GM10847 (cell line): ENCODE data around the gene WNT1.

Experiments
- POLR2A ChIP-seq: IDR thresholded peaks from 2 replicates; pipeline ENCODE4 v1.6.1; 2011; ENCODE audit not compliant: insufficient read length; ENCODE audit errors: extremely low read depth

Gene WNT1

GRCh38 chr12:48954841-48955501 lies 23.2 kb upstream of the WNT1 start:
- no peak for TF ChIP-seq POLR2A

DNA sequence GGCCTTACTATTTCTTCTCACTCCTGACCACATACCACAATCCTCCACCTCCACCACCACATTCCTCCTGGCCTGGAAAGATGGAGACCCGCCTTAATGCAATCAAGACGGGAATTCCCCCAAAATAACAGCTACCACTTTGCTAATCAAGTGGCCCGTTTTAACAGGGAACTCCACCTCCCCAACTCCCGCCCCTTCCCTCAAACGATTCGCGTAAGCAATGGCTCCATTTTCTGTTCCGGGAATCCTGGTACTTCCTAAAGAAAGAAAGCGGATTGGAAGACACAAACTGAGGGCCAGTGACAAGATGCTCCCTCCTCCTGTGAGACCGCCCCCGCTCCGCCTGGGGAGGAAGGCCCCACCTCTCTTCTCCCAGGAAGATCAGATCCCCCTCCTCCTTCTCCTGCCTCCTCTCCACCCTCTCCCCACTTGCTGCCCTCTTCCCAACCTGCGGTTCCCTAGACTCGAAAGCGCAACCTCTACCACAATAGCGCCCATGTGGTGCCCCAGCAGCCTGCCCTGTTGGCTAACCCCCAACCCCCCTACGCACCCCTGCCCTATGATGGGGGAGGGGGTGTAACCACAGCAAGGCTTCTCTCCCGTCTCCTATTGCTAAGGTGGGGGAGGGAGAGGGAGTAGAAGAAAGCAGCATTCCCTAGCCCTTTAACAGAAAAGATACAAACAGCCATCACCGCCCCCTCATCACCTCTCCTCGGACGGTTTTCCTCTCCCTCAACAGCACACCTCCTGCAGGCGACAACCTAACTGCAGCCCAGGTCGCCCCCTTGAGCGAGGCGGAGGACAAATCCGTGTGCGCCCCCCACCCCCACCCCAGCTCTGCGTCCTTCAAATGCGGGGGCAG lies 21.6 kb upstream of the WNT1 start:
- TF ChIP-seq POLR2A = no peak

DNA sequence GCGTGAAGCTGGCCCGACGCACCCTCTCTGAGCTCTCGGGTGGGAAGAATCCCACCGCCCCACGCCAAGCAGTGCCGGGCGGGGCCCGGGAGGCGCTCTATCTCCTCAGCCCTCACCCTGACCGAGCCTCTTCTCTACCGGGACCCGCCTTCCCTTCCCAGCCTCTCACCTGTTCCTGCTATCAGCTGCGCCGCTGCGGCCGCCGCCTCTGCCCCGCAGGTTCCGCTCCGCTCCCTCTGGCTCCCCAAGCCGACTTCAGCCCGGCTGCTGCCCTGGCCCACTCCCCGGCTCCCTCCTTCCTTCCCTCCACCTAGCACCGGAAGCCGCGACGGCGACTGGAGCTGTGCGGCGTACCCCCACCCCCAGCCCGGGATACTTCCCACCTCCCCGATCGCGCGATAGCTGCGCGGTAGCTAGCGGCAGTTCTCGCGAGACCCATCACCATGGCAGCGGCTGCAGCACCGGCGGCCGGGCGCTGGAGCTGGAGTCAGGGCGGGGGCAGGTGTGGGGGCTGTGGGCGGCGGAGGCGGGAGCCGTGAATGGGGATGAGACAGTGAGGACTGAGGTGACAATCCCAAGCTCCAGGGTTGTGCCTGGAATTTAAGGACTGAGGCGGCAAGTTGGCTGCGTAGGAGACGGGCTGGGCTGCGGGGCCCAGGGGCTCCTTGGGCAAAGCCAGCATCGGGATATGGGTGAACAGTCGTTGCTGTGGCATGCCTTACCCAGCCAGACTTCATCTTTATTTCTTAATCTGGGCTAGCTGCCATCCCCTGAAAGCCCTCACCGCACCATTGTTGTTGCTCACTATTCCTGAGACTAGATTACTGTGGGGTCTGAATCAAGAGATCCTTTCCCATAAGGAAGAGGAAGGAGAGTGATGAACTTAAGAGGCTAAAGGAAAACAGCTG lies 20.7 kb upstream of the WNT1 start, which contains the start of gene ARF3:
ARF3 (minus strand) TSS at position 347 of the 908 bp plus-strand sequence. CDS start 16,392 bp downstream, outside the sequence.
- peak; percentile 74 for TF ChIP-seq POLR2A

GRCh38 chr12:48958049-48958388 lies 20.1 kb upstream of the WNT1 start:
- TF ChIP-seq POLR2A = no peak

GRCh38 chr12:48960834-48961233 lies 17.3 kb upstream of the WNT1 start:
- TF ChIP-seq POLR2A = no peak

- TF ChIP-seq POLR2A = no peak
Observed at GRCh38 chr12:48961331-48961730, 16.8 kb upstream of the WNT1 start.

DNA sequence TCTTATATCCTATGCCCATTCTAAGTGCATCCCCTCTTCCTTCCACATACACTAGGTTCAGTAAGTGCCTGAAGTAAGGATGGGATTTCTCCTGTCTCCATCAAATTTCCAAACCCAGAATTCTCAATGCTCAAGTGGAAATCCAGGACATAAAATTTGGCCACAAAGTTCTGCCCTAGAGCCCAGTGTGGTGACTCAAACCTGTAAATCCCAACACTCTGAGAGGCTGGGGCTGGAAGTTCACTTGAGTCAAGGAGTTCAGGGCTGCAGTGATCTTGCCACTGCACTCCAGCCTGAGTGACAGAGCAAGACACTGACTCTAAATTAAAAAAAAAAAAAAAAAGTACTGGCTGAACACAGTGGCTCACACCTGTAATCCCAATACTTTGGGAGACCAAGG lies 16.3 kb upstream of the WNT1 start:
- TF ChIP-seq POLR2A = no peak

GRCh38 chr12:48965298-48965838 lies 12.8 kb upstream of the WNT1 start:
- no peak for TF ChIP-seq POLR2A

GRCh38 chr12:48966177-48966895 lies 11.8 kb upstream of the WNT1 start:
- TF ChIP-seq POLR2A = no peak

- no peak for TF ChIP-seq POLR2A
Observed at GRCh38 chr12:48967991-48968390, 10.1 kb upstream of the WNT1 start.

GRCh38 chr12:48968467-48968866 lies 9.7 kb upstream of the WNT1 start:
- no peak for TF ChIP-seq POLR2A

DNA sequence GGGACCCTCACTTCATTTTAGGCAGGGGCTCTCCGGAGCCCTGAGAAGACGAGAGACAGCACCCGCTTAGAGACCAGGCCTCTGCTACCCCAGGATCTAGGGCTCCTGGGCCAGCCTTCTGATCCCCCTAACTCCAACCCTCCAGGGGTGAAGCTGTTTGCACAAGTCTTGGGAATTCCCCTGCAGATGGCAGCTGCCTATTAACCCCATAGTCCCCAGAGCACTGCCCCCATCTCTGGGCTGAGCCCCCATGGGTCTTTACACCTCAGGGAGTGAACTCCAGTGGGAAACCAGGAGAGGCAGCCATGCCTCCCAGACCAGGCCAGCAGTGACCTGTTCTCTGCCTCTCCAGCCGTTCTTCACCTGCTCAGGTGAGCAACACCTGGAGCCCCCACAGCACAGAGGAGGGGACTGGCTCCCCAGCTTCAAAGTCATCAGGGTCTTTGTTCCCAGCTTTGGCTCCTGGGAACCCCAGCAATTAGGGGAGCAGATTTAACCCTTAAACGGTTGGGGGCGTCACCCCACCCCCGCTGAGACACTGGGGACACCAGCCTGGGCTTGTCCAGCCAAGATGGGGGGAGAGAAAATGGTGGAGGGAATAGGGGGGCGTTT lies 8.9 kb upstream of the WNT1 start:
- TF ChIP-seq POLR2A = no peak

DNA sequence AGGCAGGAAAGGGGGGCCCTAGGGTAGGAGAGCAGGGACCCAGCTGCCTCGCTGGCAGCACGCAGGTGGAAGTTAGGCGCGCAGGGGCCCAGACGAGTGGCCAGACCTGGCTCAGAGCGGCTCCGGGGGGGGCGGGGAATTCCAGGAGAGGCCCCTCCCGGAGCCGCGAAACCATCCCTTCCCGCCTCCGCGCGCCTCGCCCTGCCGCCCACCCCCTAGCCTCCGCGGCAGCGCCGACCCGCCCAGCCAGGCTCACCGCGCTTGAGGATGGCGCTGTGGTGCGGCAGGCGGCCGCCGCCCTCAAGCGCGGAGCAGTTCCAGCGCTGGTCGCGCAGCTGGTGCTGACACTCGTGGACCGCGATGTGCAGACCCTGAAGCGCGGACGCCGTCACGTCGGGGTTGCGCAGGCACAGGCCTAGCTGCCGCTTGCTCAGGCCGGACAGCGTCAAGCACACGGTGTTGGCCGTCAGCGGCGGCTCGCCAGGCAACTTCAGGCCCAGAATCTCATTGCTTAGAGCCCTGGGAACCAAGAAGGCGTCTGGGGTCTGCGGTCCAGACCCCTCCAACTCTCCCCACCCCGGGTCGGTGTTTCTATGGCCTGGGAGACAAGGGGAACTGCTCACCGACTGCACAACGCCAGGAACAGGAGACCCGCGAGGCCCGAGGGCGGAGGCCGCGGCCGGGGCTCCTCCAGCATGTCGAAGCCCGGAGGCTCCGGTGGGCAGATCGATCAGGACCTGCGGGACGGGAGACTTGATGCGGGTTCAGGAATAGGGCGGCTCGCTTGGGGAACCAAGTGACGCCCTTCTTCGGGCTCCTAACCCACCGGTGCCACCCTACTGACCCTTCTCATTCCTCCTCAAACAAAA lies 8.1 kb upstream of the WNT1 start:
- TF ChIP-seq POLR2A = no peak
